GM19395 (cell line): Measurements from ENCODE around the gene EML6.

Experiments used
- ATAC-seq: cut with Tn5 transposase; IDR thresholded peaks from one replicate; pipeline ENCODE4 v1.9.1; 2021; ENCODE audit warnings: mild to moderate bottlenecking, moderate library complexity; ENCODE audit not compliant: unreplicated experiment

Gene EML6

DNA sequence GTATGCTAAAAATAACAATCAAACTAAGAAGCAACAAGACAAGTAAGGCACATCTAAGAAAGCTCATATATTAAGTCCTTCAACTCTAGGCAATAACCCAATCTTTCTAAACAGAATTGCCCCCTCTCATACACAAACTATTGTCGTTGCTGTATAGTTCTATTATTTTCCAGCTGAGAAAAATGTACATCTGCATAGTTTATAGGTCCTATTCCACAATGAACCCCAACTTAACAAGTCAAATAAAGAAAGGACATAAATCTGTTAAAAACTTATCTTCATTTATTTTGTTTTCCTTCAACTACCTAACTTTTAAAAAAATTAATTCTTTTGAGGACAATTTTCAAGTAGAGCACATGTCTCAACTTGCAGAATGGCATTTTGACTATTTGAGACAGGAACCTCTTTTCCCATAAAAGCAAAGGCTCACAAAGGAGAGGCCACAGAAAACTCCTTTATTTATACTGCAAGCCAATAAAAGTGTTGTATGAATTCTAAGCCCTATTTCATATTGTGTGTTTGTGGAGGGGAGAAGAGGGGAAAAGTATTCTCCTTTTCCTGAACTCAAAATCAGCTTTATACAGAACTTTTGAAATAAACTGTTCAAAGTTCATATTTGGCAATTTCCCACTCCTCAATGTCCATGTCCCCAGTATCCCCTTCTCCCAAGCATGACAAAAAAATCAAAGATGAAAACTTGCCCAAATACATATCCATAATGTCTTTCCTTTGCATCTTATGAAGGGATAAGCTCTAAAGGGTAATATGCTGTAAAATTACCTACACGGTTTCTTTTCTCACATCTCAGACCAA is 289.4 kb downstream of the EML6 start:
- ATAC-seq, result no peak

DNA sequence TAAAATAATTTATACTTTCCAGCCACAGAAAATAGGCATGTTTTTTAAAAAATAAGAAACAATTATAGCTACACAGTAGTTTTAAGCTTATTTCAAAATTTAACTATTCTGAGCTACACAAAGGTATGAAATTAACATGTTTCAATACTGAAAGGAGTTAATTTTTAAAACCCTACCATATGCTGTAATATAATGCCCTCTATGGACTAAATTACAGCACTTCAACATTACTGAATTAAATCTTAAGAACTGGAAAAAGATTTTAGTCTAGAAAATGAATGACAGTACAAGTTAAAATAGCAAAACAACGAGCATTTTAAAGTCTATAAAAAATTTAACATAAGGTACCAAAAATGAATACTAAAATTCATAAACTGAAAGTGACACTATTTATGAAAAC is 290.5 kb downstream of the EML6 start:
- no peak for ATAC-seq

DNA sequence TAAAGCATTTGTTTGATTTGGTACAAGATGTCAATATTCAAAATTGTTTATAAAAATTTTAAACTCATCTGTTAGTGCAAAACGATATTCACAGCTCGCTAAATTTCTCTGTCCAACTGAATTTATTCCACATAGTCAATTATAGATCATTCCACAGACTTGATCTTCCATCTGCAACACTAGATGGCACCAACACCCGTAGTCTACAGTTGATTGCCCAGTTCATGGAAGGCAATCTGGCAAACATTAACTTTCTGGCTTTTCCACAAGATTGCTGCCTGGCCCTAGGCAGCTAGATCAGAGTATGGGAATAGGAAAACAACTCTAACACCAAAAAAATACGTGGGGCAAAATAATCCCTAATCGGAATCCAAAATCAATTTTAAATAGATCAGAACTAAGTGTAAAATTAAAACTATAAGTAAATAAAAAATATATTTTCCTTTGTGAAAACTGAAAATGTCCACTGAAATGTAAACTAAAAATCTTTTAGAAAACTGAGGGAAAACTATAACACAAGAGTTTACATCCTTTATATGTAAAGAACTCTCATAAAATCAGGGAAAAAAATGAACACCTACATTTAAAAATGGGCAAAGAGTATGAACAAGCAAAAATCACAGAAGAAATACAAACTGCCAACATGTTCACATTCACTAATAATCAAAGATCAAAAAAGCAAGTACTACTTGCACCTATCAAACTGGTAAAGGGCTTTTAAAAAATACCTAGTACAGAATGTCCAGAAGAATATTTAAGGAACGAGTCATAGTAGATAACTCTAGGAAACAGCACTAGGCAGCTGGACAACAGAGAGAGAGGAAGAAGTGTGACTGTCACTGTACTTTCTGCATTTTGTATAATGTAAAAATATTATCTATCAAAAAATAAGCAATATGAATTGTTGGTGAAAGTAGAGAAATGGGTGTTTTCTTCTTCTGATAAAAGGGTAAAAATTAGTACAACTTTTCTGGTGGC is 291.8 kb downstream of the EML6 start:
- ATAC-seq, result no peak

DNA sequence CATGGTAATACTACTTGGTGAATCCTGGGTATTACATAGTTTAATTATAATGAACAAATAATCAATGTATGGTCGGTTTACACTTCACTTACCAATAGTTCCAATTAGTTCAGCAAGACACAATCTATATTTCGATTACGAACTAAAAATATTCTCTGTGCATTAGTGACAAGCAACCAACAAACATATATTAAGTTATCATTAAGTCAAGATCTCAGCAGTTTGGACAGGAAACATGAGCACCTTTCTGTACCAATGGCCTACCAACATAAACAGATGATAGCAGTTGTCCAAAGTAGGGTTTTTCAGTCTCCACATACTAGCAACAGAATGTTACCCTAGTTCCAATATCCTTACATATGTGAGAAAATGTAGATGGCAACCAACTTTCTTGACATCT is 294.0 kb downstream of the EML6 start:
- no peak for ATAC-seq

DNA sequence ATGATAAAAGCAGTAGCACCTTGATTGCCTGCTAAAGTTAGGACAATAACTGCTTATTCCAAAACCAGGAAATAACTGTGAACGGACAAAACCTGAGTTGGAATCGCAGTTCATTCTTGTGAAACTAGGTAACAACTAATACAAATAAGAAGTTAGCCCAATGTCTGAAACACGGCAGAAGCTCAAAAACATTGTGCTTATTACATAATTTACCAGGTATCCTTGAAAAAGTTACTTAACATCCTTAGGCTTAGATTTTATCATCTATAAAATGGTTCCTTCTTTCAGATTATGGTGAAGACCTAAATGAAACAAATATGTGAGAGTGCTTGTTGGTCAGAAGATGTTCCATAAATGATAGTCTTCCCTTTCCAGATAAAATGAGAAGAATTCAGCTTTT is 294.4 kb downstream of the EML6 start:
- no peak for ATAC-seq

DNA sequence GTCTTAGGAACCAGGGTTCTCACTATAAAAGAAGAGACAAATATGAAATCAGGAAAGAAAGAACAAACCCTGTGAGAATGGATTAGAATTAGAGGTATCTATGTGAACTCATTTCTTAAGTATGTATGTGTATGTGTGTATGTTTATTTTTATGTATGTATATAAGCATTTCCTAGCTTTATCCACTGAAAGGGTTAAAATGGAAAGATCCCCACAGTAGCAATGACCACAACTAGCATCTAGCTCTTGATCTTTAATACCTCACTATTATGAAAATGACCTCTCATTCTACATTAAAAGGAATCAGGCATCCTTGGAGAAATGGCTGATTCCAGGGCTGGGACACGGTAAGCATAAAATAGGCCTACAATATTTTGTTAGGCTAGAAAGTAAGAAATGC is 295.2 kb downstream of the EML6 start:
- ATAC-seq, result no peak

DNA sequence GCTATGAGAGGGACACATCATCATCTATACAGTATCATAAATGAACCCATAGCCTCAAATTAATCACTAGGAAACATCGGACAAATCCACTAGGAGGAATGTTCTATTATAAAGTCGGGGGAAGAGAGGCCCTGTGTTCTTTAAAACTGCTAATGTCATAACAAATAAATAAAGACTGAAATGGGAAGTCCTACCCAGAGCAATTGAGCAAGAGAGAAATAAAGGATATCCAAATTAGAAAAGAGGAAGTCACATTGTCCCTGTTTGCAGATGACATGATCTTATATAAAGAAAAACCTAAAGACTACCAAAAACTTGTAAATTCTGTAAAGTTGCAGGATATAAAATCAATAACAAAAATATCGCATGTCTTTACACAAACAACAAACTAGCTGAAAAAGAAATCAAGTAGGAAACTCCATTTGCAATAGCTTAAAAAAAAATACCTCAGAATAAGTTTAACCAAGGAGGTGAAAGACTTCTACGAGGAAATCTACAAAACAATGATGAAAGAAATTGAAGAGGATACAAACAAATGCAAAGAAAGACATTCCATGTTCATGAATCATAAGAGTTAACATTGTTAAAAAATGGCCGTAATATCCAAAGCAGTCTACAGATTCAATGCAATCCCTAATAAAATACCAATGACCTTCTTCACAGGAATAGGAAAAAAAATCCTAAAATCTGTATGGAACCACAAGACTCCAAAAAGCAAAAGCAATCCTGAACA is 296.2 kb downstream of the EML6 start:
- ATAC-seq, result no peak
